Caco-2 (cell line): Measurements from ENCODE around the gene ATOSA. TPM values are rescaled to one million over a fixed set of nuclear protein-coding genes. Genes with fewer than 3 reads are reported as not detected.

Source experiments
- BruUV-seq: library from RNA; stranded (reverse); fragments of 400-500 nt; replicated peaks from 2 replicates; lab custom pipeline; 2021; lab: Mats Ljungman, UMichigan
- CTCF ChIA-PET: fragments of 300-600 bp; sonication (Branson Sonifier 250); formaldehyde crosslinking; loops from one replicate; lab custom pipeline; 2022; ENCODE audit warnings: antibody characterized with exemption; lab: Charles Lee
- POLR2A ChIA-PET: fragments of 300-600 bp; sonication (Branson Sonifier 250); formaldehyde crosslinking; loops from one replicate; lab custom pipeline; 2022; ENCODE audit warnings: antibody characterized with exemption; lab: Charles Lee
- DNase-seq, 2 experiments: peaks; one replicate each; pipeline versions ENCODE4 v3.0.0 to v3.0.0-alpha.2; 2020 to 2022
- H3K27me3 ChIP-seq: replicated peaks from 2 replicates; pipeline ENCODE4 v1.6.0; 2011; ENCODE audit warnings: low read length; ENCODE audit not compliant: control insufficient read depth, insufficient read depth
- H3K36me3 ChIP-seq: 2 replicates; pipeline ENCODE4 v1.5.1; 2011; ENCODE audit warnings: low read length; ENCODE audit not compliant: control insufficient read depth, insufficient read depth
- H3K4me1 ChIP-seq: fragments of 250-450 bp; sonication (Bioruptor Pico); 2 replicates; pipeline ENCODE4 v1.5.1; 2020; ENCODE audit warnings: mild to moderate bottlenecking
- H3K4me3 ChIP-seq: 2 replicates; pipeline ENCODE4 v1.5.1; 2011; ENCODE audit warnings: low read depth, mild to moderate bottlenecking, control low read depth, low read length
- H3K9me3 ChIP-seq: fragments of 250-450 bp; sonication (Bioruptor Pico); 2 replicates; pipeline ENCODE4 v1.5.1; 2020; ENCODE audit warnings: mild to moderate bottlenecking, moderate library complexity
- H3K27ac Mint-ChIP-seq: one replicate; pipeline ENCODE4 v1.8.0; 2022; ENCODE audit warnings: mixed read lengths; ENCODE audit not compliant: unreplicated experiment
- H3K27me3 Mint-ChIP-seq: one replicate; pipeline ENCODE4 v1.8.0; 2022; ENCODE audit warnings: mixed read lengths; ENCODE audit not compliant: insufficient read depth, unreplicated experiment
- H3K36me3 Mint-ChIP-seq: one replicate; pipeline ENCODE4 v1.8.0; 2022; ENCODE audit warnings: mild to moderate bottlenecking, mixed read lengths; ENCODE audit not compliant: insufficient read depth, unreplicated experiment
- H3K4me1 Mint-ChIP-seq: one replicate; pipeline ENCODE4 v1.8.0; 2022; ENCODE audit warnings: low read depth, mixed read lengths; ENCODE audit not compliant: unreplicated experiment
- H3K4me3 Mint-ChIP-seq: one replicate; pipeline ENCODE4 v1.8.0; 2022; ENCODE audit warnings: mild to moderate bottlenecking, moderate library complexity, mixed read lengths; ENCODE audit not compliant: unreplicated experiment
- H3K9me3 Mint-ChIP-seq: one replicate; pipeline ENCODE4 v1.8.0; 2022; ENCODE audit warnings: mixed read lengths; ENCODE audit not compliant: unreplicated experiment
- intact Hi-C: fragments of 100-400 bp; cut with micrococcal nuclease; formaldehyde crosslinking; loops from one replicate; pipeline ENCODE4 v1.10.0; 2022; ENCODE audit not compliant: unreplicated experiment
- total RNA-seq: library from RNA; stranded (reverse); gene quantifications from 2 replicates; pipeline ENCODE4 v1.2.3, GENCODE V29; 2022
- TF ChIP-seq, protein P1 (sequence below), 2 experiments: fragments of 200-600 bp in 1 of 2; IDR thresholded peaks; 1 replicate in 1 of 2; 2 replicates in 1 of 2; pipeline versions ENCODE4 v1.5.1 to v1.8.0; 2011 to 2022; ENCODE audit warnings: antibody characterized with exemption in 1 of 2, control low read depth in 1 of 2, inconsistent platforms in 1 of 2, low read depth in 1 of 2, low read length in 1 of 2, mild to moderate bottlenecking in 1 of 2, moderate library complexity in 1 of 2; ENCODE audit not compliant: insufficient read depth in 1 of 2, severe bottlenecking in 1 of 2, unreplicated experiment in 1 of 2

ATOSA gene
- total RNA-seq, 1 experiment from 2014 or later = 17.6 TPM

DNA sequence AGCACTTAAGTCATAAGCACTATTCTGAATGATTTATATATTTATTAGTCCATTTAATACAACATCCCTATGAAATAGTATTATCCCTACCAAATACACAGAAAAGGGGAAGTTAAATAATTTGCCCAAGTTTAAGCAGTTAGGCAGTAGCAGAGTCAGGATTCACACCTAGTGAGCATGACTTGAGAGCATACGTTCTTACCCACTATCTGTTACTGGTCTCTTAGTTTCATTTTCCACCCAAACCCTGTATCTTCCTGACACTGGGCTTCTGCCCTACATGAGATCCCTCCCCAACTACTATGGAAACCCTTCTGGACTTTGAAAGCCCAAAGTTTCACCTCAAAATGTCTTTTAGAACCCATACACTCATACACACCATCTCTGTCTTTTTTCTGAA, 4.4 kb upstream of the ATOSA start:
- H3K4me1 Mint-ChIP-seq = no peaks in the 10 kb centered on the region

DNA sequence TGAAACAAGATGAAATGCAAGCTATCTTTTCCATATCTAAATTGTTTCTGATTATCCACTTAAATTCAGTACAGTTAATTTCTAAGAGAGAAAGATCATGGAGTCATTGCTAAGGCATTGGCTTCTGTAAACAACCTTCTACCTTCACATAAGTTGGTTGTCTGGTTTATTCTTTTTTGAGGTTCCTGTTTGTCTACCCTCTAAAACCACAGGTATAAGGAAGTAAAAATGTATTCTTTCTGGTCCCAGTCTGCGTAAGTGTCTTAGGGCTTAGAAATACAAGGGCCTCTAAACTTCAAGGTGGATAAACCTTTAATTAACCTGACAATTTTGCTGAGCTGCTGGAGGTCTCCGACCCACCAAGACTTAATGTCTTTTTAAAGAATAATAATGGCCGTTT, 3.6 kb upstream of the ATOSA start:
- BruUV-seq = no TSS peak
- CTCF ChIA-PET = no interaction called here
- H3K27ac Mint-ChIP-seq = no peak overlapping the region

More for the DNA sequence above, 4.4 kb upstream of the ATOSA start:
- intact Hi-C loops = no loop called here
- Histone ChIP-seq H3K9me3 (no peaks in the 10 kb centered on the region), H3K27me3 (no peaks in the 10 kb centered on the region), H3K36me3 (no peaks in the 10 kb centered on the region), H3K4me3 (no peak overlapping the region), H3K4me1 (no peaks in the 10 kb centered on the region)
- ChIA-PET CTCF (no interaction called here), POLR2A (no interaction called here)
- no peak overlapping the region for H3K27ac Mint-ChIP-seq
- peaks cover 8% of the 10 kb centered on the region for H3K27me3 Mint-ChIP-seq
- peaks cover 9% of the 10 kb centered on the region for H3K36me3 Mint-ChIP-seq
- no peaks in the 10 kb centered on the region for H3K9me3 Mint-ChIP-seq
- DNase-seq = no peak
- BruUV-seq = no TSS peak
- TF ChIP-seq, protein P1, sequence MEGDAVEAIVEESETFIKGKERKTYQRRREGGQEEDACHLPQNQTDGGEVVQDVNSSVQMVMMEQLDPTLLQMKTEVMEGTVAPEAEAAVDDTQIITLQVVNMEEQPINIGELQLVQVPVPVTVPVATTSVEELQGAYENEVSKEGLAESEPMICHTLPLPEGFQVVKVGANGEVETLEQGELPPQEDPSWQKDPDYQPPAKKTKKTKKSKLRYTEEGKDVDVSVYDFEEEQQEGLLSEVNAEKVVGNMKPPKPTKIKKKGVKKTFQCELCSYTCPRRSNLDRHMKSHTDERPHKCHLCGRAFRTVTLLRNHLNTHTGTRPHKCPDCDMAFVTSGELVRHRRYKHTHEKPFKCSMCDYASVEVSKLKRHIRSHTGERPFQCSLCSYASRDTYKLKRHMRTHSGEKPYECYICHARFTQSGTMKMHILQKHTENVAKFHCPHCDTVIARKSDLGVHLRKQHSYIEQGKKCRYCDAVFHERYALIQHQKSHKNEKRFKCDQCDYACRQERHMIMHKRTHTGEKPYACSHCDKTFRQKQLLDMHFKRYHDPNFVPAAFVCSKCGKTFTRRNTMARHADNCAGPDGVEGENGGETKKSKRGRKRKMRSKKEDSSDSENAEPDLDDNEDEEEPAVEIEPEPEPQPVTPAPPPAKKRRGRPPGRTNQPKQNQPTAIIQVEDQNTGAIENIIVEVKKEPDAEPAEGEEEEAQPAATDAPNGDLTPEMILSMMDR (IDR thresholded peaks at IDR 0.05; ENCODE audit: insufficient read depth in 1 of 2, low read depth in 1 of 2, low read length in 1 of 2, severe bottlenecking in 1 of 2, unreplicated experiment in 1 of 2) = no peak
- H3K4me3 Mint-ChIP-seq = no peak overlapping the region

DNA sequence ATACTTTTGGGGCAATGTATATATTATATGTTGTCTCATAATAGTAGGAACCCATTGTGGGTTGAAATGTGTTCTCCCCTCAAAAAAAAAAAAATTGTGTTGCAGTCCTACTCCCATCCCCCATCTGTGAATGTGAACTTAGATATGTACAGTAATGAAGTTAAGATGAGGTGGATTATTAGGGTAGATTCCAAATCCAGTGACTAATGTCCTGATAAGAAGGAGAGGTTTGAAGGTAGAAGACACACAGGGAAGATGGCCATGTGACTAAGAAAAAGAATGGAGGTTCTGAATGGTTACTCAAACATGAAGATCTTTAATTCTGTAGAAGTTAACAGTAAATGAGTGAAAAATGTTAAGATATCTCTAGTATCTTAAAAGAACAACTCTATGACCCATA, 3.0 kb upstream of the ATOSA start:
- no peaks in the 10 kb centered on the region for H3K27me3 ChIP-seq
- no peak overlapping the region for H3K27ac Mint-ChIP-seq
- intact Hi-C loops = no loop called here
- no peaks in the 10 kb centered on the region for H3K9me3 ChIP-seq
- CTCF ChIA-PET = no interaction called here
- H3K36me3 ChIP-seq = no peaks in the 10 kb centered on the region
- H3K4me3 ChIP-seq = no peak overlapping the region
- peaks cover 2% of the 10 kb centered on the region for H3K4me1 ChIP-seq
- peaks cover 5% of the 10 kb centered on the region for H3K27me3 Mint-ChIP-seq
- no peaks in the 10 kb centered on the region for H3K4me1 Mint-ChIP-seq
- no TSS peak for BruUV-seq
- no peak overlapping the region for H3K4me3 Mint-ChIP-seq
- DNase-seq = no peak
- POLR2A ChIA-PET = no interaction called here
- H3K9me3 Mint-ChIP-seq = no peaks in the 10 kb centered on the region
- peaks cover 9% of the 10 kb centered on the region for H3K36me3 Mint-ChIP-seq
- TF ChIP-seq, protein P1 (IDR thresholded peaks at IDR 0.05; ENCODE audit: insufficient read depth in 1 of 2, low read depth in 1 of 2, low read length in 1 of 2, severe bottlenecking in 1 of 2, unreplicated experiment in 1 of 2) = no peak

More for the DNA sequence above, 3.6 kb upstream of the ATOSA start:
- H3K9me3 ChIP-seq = no peaks in the 10 kb centered on the region
- peaks cover 9% of the 10 kb centered on the region for H3K36me3 Mint-ChIP-seq
- H3K4me1 Mint-ChIP-seq = no peaks in the 10 kb centered on the region
- H3K4me3 Mint-ChIP-seq = no peak overlapping the region
- TF ChIP-seq, protein P1 (IDR thresholded peaks at IDR 0.05; ENCODE audit: insufficient read depth in 1 of 2, low read depth in 1 of 2, low read length in 1 of 2, severe bottlenecking in 1 of 2, unreplicated experiment in 1 of 2) = no peak
- POLR2A ChIA-PET = no interaction called here
- H3K27me3 Mint-ChIP-seq = peaks cover 5% of the 10 kb centered on the region
- no peaks in the 10 kb centered on the region for H3K27me3 ChIP-seq
- no peaks in the 10 kb centered on the region for H3K9me3 Mint-ChIP-seq
- no peak for DNase-seq
- no peaks in the 10 kb centered on the region for H3K36me3 ChIP-seq
- intact Hi-C loops = no loop called here
- H3K4me3 ChIP-seq = no peak overlapping the region
- H3K4me1 ChIP-seq = no peaks in the 10 kb centered on the region
